ENCODE measurements around the gene HOXC6.

The HOXC6 gene

DNA sequence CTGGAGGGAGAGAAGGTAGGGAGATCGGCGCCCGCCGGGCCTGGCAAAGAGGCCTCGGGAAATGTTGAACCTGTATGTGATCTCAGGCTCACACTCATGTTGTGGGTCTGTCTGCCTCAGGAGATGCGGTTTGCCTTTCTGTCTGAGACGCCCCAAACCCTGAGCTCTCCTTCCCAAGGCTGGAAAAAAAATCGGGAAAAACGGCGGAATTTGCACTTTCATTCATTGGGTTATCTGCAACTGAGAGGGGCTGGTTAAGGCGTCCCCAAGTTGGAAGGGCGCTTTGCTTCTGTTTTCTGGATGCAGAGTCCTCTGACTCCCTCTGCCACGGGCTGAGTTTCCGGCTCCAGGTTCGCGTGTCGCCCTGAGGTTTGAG is 33.2 kb upstream of the HOXC6 start:
- peak overlapping the region; percentile 78 for H2AFZ ChIP-seq (ENCODE audit: low read length)
- peaks cover 56% of the 10 kb centered on the region for H3K4me1 ChIP-seq (ENCODE audit: insufficient read depth, low read length, poor library complexity, severe bottlenecking)

DNA sequence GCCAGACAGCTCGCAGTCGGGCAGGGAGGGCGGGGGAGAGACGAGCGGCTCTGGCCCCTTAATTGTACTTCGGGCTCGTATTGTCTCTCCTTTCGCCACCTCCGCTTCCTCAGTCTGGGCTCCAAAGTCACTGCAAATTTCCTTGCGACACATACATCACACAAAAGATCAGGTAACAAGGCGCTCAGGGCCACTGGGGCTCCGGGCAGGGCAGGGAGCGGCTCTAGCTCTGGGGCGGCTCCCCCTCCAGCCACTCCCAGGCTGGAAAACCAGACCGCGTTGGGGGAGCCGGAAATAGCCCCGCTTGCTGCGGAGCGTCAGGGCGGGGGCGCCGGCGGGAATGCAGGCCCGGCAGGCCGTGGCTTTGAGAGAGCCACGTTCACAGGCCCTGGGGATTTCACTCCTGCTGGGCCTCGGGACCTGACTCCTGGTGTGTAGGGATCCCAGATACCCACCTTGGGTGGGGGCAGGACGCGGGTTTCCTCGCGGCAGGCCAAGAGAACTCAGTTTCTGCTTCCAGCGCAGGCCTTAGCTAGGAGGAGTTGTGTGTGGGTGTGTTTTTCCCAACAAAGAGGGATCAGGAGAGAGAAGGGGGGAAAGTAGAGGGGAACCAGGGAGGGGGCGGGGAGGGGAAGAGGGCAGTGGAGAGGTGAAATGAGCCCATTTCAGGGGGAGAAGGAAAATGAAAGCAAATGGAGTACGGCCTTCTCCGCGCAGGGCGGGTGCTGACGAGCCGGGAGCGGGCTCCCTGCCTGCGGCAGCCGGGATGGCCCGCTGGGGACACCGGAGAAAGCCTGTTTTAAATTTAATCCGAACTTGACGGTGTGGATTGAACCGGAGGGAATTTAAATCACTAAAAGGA is 32.6 kb upstream of the HOXC6 start:
- Histone ChIP-seq H3K4me3 (ENCODE audit: low read length, poor library complexity, severe bottlenecking) (peak overlapping the region; percentile 82), H3K79me2 (ENCODE audit: insufficient read depth, low read length) (peaks cover 47% of the 10 kb centered on the region), H3K9me3 (ENCODE audit: insufficient read depth, low read depth, low read length) (no peaks in the 10 kb centered on the region), H3K27me3 (ENCODE audit: insufficient read depth, low read length, poor library complexity, severe bottlenecking) (no peaks in the 10 kb centered on the region), H3K4me2 (ENCODE audit: low read depth, low read length, poor library complexity, severe bottlenecking) (peak overlapping the region; percentile 84), H3K36me3 (ENCODE audit: insufficient read depth, low read length) (no peaks in the 10 kb centered on the region), H3K9me2 (replicated peaks; ENCODE audit: low read depth, low read length) (no peaks in the 10 kb centered on the region), H3K9ac (ENCODE audit: low read depth, low read length, poor library complexity, severe bottlenecking) (peak overlapping the region; percentile 97), H2AFZ (ENCODE audit: low read length) (peak overlapping the region; percentile 78), H3K4me1 (ENCODE audit: insufficient read depth, low read length, poor library complexity, severe bottlenecking) (peaks cover 50% of the 10 kb centered on the region), H3F3A (ENCODE audit: low read depth) (no peaks in the 10 kb centered on the region), H4K20me1 (ENCODE audit: insufficient read depth, low read length, poor library complexity, severe bottlenecking) (peaks cover 4% of the 10 kb centered on the region)
- TF ChIP-seq, protein P1, sequence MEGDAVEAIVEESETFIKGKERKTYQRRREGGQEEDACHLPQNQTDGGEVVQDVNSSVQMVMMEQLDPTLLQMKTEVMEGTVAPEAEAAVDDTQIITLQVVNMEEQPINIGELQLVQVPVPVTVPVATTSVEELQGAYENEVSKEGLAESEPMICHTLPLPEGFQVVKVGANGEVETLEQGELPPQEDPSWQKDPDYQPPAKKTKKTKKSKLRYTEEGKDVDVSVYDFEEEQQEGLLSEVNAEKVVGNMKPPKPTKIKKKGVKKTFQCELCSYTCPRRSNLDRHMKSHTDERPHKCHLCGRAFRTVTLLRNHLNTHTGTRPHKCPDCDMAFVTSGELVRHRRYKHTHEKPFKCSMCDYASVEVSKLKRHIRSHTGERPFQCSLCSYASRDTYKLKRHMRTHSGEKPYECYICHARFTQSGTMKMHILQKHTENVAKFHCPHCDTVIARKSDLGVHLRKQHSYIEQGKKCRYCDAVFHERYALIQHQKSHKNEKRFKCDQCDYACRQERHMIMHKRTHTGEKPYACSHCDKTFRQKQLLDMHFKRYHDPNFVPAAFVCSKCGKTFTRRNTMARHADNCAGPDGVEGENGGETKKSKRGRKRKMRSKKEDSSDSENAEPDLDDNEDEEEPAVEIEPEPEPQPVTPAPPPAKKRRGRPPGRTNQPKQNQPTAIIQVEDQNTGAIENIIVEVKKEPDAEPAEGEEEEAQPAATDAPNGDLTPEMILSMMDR (conservative IDR thresholded peaks at IDR 0.05; ENCODE audit: low read length): no peak
- TF ChIP-seq EZH2phosphoT487 (IDR thresholded peaks at IDR 0.05; ENCODE audit: borderline replicate concordance): no peak

More for the DNA sequence above, 33.2 kb upstream of the HOXC6 start:
- no peaks in the 10 kb centered on the region for H3K36me3 ChIP-seq (ENCODE audit: insufficient read depth, low read length)
- H3K79me2 ChIP-seq (ENCODE audit: insufficient read depth, low read length): peaks cover 47% of the 10 kb centered on the region
- no peaks in the 10 kb centered on the region for H3K27me3 ChIP-seq (ENCODE audit: insufficient read depth, low read length, poor library complexity, severe bottlenecking)
- TF ChIP-seq, protein P1 (conservative IDR thresholded peaks at IDR 0.05; ENCODE audit: low read length): no peak
- TF ChIP-seq EZH2phosphoT487 (IDR thresholded peaks at IDR 0.05; ENCODE audit: borderline replicate concordance): no peak
- peak overlapping the region; percentile 82 for H3K4me3 ChIP-seq (ENCODE audit: low read length, poor library complexity, severe bottlenecking)
- H3F3A ChIP-seq (ENCODE audit: low read depth): no peaks in the 10 kb centered on the region
- H3K9me3 ChIP-seq (ENCODE audit: insufficient read depth, low read depth, low read length): no peaks in the 10 kb centered on the region
- H3K9me2 ChIP-seq (replicated peaks; ENCODE audit: low read depth, low read length): no peaks in the 10 kb centered on the region
- H3K4me2 ChIP-seq (ENCODE audit: low read depth, low read length, poor library complexity, severe bottlenecking): peak overlapping the region; percentile 84
- peaks cover 4% of the 10 kb centered on the region for H4K20me1 ChIP-seq (ENCODE audit: insufficient read depth, low read length, poor library complexity, severe bottlenecking)
- H3K9ac ChIP-seq (ENCODE audit: low read depth, low read length, poor library complexity, severe bottlenecking): peak overlapping the region; percentile 97

DNA sequence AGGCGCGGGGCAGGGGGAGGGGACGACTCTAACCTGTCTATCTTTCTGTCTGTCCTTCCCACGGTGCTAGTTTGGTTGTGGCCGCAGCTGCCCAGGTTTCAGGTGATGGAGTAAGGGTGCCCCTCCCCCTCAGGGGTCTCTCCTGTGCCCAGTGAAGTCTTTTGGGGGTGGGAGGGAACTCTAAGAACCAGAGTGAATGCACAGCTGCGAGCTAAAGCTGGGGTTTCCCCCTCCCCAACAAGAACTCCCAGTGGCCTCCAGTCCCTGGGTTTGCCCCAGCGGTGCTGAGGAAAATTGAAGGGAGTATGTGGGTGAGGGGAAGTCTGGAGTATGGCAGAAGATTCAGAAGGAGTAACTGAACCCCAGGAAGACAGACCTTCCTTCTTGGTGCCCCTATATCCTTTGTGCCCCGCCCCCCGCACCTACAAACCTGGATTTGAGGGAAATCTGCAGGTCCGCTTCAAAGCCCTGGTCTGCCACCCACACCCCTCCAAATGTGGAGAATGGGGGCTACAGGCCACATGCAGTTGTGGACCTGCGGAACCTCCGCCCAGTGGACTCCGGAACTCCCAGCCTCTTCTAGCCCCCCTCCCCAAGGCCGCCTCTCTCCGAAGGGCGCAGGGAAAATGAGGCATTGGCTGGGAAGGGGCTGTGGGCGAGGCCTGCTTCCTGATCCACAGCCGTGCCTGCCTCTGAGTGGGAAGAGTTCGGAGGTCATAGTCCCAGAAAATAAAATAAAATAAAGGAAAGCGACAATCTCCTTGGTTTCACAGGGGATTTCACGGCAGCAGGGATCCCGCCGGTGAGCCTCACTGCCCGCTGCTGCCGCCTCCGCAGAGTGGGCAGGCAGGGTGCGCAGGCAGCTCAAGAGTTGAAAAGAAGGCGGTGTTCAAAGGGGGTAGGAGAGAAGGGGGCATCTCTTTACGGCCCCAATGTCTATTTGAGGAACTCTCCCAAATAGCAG is 31.7 kb upstream of the HOXC6 start:
- Histone ChIP-seq H3K9ac (ENCODE audit: low read depth, low read length, poor library complexity, severe bottlenecking) (peak overlapping the region; percentile 97), H3K4me3 (ENCODE audit: low read length, poor library complexity, severe bottlenecking) (peak overlapping the region; percentile 82)

More for the DNA sequence above, 31.7 kb upstream of the HOXC6 start:
- no peaks in the 10 kb centered on the region for H3K9me3 ChIP-seq (ENCODE audit: insufficient read depth, low read depth, low read length)
- H3K9me2 ChIP-seq (replicated peaks; ENCODE audit: low read depth, low read length): no peaks in the 10 kb centered on the region
- H2AFZ ChIP-seq (ENCODE audit: low read length): peak overlapping the region; percentile 78
- H3F3A ChIP-seq (ENCODE audit: low read depth): no peaks in the 10 kb centered on the region
- H3K4me2 ChIP-seq (ENCODE audit: low read depth, low read length, poor library complexity, severe bottlenecking): peak overlapping the region; percentile 84
- peaks cover 47% of the 10 kb centered on the region for H3K79me2 ChIP-seq (ENCODE audit: insufficient read depth, low read length)
- no peaks in the 10 kb centered on the region for H3K27me3 ChIP-seq (ENCODE audit: insufficient read depth, low read length, poor library complexity, severe bottlenecking)
- peaks cover 43% of the 10 kb centered on the region for H3K4me1 ChIP-seq (ENCODE audit: insufficient read depth, low read length, poor library complexity, severe bottlenecking)
- peaks cover 4% of the 10 kb centered on the region for H4K20me1 ChIP-seq (ENCODE audit: insufficient read depth, low read length, poor library complexity, severe bottlenecking)
- no peak for TF ChIP-seq EZH2phosphoT487 (IDR thresholded peaks at IDR 0.05; ENCODE audit: borderline replicate concordance)
- TF ChIP-seq, protein P1 (conservative IDR thresholded peaks at IDR 0.05; ENCODE audit: low read length): no peak
- H3K36me3 ChIP-seq (ENCODE audit: insufficient read depth, low read length): no peaks in the 10 kb centered on the region

Measured in Loucy (cell line).